Measurements from ENCODE around the gene PPM1D.
"Not testable (repeated sequence)": the region's sequence is repeated elsewhere in the genome, so short reads cannot be mapped to it uniquely, and the experiment has no call there.

Gene PPM1D

DNA sequence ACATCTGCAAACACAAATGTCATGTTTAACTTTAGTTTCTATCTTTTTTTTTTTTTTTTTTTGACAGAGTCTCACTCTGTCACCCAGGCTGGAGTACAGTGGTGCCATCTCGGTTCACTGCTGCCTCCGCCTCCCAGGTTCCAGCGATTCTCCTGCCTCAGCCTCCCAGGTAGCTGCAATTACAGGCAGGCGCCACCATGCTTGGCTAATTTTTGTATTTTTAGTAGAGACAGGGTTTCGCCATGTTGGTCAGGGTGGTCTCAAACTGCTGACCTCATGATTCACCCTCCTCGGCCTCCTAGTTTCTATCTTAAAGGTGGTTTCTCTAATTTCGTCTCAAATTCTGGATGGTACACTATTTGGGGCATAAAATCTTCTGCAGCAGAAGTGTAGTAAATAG lies 5.8 kb upstream of the PPM1D start:
- DNase-seq = not testable (repeated sequence)

GRCh38 chr17:60594734-60595133 lies 5.3 kb upstream of the PPM1D start:
- no peak for DNase-seq

DNA sequence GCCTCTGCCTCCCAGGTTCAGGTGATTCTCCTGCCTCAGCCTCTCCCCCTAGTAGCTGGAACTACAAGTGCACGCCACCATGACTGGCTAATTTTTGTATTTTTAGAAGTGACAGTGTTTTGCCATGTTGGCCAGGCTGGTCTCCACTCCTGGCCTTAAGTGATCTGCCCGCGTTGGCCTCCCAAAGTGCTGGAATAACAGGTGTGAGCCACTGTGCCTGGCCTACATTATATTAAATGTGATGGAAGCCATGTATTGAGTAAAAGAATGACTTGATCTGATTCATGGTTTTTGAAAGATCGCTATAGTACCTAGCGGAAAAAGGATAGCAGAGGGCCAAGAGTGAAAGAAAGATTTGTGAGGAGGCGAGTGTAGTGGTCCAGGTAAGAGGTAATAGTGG lies 2.7 kb upstream of the PPM1D start:
- no peak for DNase-seq

DNA sequence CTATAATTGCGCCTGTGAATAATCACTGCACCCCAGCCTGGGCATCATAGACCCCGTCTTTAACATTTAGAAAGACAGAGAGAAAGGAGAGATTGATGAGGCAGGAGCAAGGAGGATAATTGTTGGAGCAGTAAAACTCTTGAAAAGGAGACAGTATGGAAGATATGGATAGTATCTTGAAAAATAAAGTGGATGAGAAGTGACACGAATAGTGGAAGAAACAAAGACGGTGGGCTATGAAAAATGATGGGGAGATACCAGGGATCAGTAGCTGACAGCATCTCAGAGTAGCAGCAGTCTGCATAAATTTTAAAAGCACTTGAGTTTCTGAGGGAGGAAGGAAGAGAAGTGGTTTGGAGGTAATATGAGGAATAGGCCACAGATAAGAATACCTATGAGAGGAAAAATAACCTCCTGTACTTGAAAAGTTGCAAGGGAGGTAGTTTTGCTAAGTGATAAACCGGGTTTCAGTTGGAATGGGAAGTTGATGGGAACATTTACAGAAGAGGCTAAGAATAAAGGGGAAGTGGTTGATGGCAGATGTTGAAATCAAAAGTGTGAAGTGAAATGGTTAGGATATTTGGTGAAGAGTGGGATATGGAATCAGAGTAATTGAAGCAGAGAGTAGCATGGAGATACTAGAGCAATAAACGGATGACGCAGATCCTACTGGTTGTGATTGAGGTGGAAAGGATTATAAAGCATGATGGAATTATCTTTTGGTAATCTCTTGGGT lies 1.8 kb upstream of the PPM1D start:
- peak; percentile 66 for DNase-seq

DNA sequence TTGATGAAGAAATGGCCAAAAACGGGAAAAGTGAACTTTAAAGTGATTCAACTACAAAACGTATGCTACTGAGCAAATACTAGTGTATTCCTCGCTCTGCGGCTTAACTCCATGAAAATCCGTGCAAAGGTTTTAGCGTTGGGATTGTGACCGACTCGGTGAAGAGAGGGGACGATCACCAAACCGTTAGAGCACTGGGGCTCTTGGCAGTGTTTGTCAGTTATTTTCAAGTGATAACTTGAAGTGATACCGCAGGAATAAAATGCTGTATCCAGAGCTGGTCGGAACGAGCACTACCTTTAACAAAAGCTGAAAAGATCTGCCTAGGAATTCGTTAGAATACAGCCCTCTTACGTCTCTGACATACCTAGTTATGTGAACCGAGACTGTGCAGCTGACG lies 773 bp upstream of the PPM1D start:
- no peak for DNase-seq

DNA sequence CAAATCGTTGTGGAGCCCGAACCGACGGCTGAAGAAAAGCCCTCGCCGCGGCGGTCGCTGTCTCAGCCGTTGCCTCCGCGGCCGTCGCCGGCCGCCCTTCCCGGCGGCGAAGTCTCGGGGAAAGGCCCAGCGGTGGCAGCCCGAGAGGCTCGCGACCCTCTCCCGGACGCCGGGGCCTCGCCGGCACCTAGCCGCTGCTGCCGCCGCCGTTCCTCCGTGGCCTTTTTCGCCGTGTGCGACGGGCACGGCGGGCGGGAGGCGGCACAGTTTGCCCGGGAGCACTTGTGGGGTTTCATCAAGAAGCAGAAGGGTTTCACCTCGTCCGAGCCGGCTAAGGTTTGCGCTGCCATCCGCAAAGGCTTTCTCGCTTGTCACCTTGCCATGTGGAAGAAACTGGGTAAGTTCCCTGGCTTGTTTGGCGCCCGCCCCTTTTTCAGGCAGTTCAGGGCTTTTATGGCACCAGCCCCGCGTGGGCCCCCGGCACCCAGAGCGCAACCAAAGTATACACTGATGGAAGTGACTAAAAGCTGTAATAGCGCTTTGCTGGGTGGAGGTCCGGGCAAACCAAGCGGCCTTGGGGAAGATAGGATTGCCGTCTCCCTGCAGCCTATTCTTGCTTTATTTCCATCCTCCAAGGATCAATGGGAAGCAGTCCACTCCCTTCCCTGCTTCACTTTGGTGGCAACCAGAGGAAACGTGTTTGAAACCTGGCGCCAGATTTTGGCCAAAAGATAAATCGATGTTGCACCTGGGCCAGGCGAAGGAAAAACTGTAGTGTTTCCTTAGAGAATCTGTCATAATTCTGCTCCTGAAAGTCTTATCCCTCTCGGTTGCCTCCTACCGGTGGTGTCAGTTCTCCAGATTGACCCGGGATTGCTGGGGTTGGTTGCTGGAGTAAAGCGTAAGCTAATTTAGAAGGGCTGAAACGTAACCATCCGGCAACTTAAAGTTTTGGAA lies 775 bp downstream of the PPM1D start:
- DNase-seq = peak; percentile 92

DNA sequence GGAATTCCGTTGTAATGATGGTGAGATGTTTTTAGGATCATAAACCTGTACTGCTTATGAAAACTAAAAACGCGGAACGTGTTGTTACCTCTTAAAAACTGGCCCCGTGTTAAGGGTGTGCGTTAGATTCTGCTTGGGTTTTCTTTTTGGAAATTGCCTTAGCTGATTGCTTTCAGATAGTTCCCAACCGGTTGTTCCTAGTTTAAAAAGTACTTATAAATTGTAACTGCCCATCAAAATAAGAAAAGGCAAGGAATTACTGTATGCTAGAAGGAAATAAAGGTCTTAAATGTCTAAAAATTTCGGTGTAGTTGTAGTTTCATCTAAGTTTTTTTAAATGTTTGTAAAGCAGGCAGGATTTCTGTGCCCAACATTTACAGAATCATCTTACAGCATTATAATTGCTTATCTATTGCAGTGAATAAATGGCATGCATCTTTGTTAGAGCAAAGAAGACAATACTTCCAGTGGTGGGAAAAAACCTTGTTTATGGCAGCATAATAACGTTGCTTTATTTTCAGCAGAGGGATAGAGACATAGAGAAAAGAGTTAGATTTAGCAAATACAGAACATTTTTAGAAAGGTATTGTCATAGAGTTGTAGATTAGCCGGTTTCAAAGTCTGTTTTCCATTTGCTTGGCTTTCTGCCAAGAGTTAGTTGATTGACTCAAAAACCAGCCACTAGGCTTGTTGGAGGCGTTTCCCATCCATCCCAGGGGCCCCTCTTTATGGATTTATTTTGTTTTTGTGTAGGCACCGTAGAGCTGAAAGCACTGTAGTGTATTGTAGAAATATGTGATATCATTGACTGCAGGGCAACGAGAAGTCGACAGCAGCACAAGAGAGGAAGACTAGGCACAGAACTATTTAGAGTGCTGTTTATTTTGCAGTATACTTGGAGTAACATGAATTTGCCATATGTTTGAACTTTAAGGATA lies 1.7 kb downstream of the PPM1D start:
- DNase-seq = peak; percentile 90

DNA sequence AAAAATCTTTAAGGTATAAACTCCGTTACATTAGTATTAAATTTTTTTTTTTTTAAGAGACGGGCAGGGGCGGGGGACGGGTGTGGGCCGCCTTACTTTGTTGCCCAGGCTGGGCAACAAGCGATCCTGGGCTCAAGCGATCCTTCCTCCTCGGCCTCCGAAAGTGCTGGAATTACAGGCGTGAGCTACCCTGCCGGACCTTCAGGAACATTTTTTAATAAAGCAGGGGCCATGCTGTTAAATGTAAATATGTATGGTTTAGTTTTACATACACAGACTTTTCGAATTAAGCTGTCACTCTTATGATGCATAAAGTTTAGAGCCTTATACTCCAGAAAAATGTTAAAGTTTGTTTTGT lies 2.4 kb downstream of the PPM1D start:
- no peak for DNase-seq

DNA sequence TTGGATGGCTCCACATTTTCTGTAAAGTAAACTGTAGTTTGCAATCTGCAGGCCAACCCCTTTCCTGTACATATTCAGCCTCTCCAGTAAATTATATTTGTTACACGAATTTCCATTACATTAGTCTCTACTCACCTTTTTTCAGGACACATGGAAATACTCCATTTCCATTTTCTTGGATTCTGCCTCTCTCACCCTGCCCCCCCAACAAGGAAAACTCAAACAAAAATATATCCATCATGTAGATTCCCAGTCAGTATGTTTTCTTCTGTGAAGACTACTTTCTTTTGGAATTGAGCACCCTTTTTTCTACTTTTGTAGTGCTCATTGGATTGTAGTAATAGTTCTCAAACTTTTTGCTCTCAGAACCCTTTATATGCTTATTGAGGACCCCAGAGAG lies 2.9 kb downstream of the PPM1D start:
- DNase-seq = no peak

- not testable (repeated sequence) for DNase-seq
Observed at GRCh38 chr17:60603477-60603876, 3.5 kb downstream of the PPM1D start.

DNA sequence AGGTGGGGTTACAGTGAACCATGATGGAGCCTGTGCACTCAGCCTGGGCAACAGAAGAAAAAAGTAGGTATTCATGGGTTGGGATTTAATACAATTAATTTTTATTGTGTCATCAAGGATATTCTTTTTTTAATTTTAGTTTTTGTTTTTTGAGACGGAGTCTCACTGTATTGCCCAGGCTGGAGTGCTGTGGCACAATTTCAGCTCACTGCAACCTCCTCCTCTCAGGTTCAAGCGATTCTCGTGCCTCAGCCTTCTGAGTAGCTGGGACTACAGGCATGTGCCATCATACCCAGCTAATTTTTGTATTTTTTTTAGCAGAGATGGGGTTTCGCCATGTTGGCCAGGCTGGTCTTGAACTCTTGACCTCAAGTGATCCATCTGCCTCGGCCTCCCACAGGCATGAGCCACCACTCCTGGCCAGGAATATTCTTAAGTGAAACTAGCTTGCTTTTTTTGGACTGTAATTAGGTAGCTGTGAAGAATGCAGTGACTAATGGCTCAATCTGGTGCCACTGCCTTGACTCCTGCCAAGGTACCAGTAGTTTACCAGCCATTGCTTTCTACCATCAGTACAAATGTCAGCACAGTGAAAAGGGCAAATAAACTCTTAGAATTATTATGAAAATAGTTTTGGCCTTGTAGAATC lies 4.8 kb downstream of the PPM1D start:
- DNase-seq = no peak

DNA sequence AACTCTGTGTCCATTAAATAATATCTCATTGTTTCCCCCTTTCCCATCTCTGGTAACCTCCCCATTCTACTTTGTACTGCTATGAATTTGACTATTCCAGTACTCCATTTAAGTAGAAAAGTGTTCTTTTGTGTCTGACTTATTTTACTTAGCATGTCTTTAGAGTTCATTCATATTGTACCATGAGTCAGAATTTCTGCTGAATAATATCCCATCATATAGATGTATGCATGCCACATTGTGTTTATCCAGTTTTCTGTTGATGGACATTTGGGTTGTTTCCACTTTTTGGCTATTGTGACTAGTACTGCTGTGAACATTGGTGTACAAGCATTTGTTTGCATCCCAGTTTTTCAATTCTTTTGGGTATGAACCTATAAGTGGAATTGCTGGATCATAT lies 6.0 kb downstream of the PPM1D start:
- DNase-seq = no peak

GRCh38 chr17:60610473-60610872 lies 10.5 kb downstream of the PPM1D start:
- no peak for DNase-seq

DNA sequence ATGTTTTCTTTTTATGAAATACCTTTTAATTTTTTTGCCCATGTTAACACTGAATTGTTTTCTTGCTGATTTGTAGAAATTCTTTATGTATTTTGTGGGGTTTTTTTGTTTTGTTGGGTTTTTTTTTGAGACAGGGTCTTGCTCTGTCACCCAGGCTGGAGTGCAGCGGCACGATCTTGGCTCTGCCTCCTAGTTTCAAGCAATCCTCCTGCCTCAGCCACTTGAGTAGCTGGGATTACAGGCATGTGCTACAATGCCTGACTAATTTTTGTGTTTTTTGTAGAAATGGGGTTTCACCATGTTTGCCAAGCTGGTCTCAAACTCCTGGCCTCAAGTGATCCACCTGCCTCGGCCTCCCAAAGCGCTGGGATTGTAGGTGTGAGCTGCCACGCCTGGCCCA lies 11.3 kb downstream of the PPM1D start:
- DNase-seq = not testable (repeated sequence)

GRCh38 chr17:60613325-60613724 lies 13.3 kb downstream of the PPM1D start:
- DNase-seq = no peak

DNA sequence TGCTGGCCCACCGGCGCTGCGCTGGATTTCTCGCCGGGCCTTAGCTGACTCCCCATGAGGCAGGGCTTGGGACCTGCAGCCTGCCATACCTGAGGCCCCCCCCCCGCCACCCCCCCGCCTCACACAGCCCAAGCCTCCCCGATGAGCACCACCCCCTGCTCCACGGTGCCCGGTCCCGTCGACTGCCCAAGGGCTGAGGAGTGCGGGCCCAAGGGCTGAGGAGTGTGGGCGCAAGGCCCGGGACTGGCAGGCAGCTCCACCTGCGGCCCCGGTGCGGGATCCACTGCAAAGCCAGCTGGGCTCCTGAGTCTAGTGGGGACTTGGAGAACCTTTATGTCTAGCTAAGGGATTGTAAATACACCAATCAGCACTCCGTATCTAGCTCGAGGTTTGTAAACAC lies 13.8 kb downstream of the PPM1D start:
- not testable (repeated sequence) for DNase-seq

DNA sequence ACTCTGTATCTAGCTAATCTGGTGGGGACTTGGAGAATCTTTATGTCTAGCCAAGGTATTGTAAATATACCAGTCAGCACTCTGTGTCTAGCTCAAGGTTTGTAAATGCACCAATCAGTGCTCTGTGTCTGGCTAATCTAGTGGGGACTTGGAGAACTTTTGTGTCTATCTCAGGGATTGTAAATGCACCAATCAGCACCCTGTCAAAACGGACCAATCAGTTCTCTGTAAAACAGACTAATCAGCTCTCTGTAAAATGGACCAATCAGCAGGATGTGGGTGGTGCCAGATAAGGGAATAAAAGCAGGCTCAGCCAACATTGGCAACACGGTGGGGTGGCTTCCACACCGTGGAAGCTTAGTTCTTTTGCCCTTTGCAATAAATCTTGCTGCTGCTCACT lies 14.3 kb downstream of the PPM1D start:
- not testable (repeated sequence) for DNase-seq

DNA sequence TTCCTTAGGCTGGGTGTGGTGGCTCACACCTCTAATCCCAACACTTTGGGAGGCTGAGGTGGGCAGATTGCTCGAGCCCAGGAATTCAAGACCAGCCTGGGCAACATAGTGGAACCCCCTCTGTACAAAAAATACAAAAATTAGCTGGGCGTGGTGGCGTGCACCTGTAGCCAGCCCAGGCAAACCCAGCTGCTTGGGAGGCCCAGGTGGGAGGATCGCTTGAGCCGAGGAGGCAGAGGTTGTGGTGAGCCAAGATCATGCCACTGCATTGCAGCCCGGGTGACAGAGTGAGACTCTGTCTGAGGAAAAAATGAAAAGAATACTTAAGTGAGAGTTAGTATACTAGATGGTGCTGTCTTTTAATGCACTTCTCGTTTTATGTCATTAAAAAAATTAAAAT lies 15.1 kb downstream of the PPM1D start:
- no peak for DNase-seq

DNA sequence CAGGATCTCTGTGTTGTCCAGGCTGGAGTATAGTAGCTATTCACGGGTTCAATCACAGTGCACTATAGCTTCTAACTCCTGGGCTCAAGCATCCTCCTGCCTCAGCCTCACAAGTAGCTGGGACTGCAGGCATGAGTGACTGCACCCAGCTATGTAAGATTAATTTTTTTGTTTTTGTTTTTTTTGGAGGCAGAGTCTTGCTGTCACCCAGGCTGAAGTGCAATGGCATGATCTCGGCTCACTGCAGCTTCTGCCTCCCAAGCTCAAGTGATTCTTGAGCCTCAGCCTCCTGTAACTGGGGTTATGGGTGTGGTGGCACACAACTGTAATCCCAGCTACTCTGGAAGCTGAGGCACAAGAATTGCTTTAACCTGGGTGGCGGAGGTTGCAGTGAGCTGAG lies 15.8 kb downstream of the PPM1D start:
- DNase-seq = no peak

DNA sequence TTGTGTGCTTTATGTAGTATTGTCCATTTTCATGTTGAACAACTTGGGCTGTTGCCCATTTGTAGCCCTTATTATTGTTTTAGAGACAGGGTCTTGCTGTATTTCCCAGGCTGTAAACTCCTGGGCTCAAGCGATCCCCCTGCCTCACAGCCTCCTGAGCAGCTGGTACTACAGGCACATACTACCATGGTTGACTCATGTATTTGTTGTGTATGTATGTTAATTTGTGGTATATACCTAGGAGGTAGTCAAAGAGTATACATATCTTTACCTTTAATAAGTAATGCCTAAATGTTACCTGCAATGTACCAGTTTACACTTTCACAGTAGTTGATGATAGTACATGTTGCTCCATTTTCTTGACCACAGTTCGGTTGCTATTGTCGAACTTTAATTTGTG lies 18.1 kb downstream of the PPM1D start:
- DNase-seq = no peak

GRCh38 chr17:60618854-60619526 lies 19.0 kb downstream of the PPM1D start:
- DNase-seq = no peak

DNA sequence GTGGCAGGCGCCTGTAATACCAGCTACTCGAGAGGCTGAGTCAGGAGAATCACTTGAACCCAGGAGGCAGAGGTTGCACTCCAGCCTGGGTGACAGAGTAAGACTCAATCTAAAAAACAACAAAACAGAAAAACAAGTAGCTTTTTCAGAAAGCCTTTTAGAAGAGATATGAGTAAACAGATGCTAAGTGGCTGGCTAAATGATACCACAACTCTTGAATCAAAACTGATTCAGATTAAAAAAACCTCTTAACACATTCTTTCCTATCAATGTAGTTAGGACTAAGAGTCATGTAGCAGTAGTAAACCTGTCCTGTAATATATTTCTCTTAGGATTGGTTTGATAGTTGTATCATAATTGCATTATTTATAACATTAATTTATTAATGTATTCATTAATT lies 23.0 kb downstream of the PPM1D start:
- DNase-seq = no peak

All from OCI-M1 (cell line).